ENCODE measurements around the gene RCE1.

Gene RCE1

DNA sequence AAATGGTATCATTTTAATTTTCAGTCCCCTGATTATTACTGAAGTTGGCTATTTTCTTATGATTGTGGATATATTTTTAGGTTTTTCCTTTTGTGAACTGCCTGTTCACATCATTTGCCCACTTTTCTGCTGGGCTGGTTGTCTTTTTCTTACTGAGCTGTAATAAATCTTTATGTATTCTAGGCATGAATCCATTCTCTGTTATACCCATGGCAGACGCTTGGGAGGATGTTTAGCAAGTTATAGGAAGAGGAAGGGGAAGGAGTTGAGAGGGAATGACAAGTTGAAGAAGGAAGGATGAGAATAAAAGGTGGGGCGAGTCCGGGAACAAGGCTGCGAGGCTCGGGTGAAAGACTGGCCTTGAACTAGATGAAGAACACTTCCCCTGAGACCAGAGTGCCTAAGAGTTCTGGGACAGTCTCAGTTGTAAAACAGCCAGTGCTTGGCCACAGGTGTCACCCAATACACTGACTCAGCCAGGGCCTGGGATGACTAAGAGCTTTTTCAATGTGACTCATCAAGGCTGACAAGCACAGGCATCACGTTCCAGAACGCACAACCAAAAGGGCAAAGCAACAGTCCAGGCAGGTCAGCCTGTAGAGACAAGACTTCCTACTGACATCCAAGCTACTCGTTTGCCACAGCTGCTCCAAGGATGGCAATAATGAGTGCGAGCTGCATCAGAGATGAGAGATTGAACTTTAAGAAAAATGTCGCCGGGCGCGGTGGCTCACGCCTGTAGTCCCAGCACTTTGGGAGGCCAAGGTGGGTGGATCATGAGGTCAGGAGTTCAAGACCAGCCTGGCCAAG, 48.8 kb downstream of the RCE1 start:
- no peak for DNase-seq

DNA sequence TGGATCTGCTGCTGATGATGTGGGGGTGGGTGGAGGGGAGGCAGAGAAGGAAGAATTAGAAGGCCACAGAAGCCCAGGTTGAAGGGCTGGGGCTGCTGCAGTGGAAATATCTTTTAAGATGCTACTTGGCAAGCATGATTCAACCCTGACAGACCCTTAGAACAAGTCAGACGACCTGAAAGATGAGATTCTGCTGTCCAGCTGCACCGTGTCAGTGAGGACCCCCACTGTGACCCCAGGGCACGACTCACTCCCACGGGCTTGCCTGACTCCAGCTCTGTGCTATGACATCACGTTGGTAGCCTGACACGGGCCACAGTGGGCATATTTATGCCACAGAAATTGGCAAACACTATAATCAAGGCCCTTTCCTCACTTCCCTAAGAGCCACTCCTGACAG, 49.7 kb downstream of the RCE1 start:
- DNase-seq = no peak

DNA sequence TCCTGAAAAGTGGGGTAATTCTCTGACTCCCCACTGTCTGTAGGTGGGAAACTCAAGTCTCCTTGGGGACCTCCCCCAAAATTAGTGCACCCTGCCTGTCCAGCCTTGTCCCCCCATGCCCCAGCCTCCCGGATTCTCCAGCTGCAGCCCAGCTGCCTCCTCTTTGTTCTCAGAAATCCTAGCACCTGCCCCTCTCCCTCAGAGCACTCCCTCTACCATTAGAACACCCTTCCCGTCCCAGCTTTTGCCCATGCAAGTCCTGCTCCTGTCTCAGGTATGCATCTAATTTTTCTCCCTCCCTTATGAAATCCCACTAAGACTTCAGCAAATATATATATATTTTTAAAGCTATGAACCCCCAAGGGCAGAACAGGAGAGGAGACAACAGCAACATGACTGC, 50.9 kb downstream of the RCE1 start:
- no peak for DNase-seq
